Prostate gland (tissue), 2 donors: ENCODE results near the gene SLC38A8. TPM values are rescaled to one million over a fixed set of nuclear protein-coding genes. Genes with fewer than 3 reads are reported as not detected.

Experiments
- DNase-seq: peaks from one replicate; pipeline ENCODE4 v3.0.0-alpha.2; 2019; ENCODE audit warnings: low spot score
- H3K27ac ChIP-seq, 2 donors: fragments of 200-600 bp; sonication (generic); 2 replicates each; pipeline ENCODE4 v1.5.1; 2017 to 2019
- H3K27me3 ChIP-seq: fragments of 200-600 bp; sonication (generic); replicated peaks from 2 replicates; pipeline ENCODE4 v1.5.1; 2019; ENCODE audit not compliant: insufficient read depth
- H3K36me3 ChIP-seq, 2 donors: fragments of 200-600 bp; sonication (generic); 1 replicate in 1 of 2; 2 replicates in 1 of 2; pipeline versions ENCODE4 v1.5.1 to v1.8.1; 2017 to 2019
- H3K4me1 ChIP-seq: fragments of 200-600 bp; sonication (generic); replicated peaks from 2 replicates; pipeline ENCODE4 v1.5.1; 2019
- H3K4me3 ChIP-seq, 2 donors: fragments of 200-600 bp; sonication (generic); 2 replicates each; pipeline ENCODE4 v1.5.1; 2017 to 2019
- H3K9me3 ChIP-seq: fragments of 200-600 bp; sonication (generic); 2 replicates; pipeline ENCODE4 v1.5.1; 2017
- CTCF ChIP-seq, 4 experiments: fragments of 200-600 bp in 2 of 4; fragments of 450-650 bp in 2 of 4; sonication (generic) in 2 of 4; IDR thresholded peaks; 1 replicate in 3 of 4; 2 replicates in 1 of 4; pipeline ENCODE4 v1.5.1; 2016 to 2019; ENCODE audit warnings: antibody characterized with exemption in 4 of 4, mild to moderate bottlenecking in 2 of 4, moderate library complexity in 2 of 4
- POLR2A ChIP-seq: fragments of 450-650 bp; IDR thresholded peaks from one replicate; pipeline ENCODE4 v1.6.1; 2016; ENCODE audit warnings: antibody characterized with exemption, mild to moderate bottlenecking
- POLR2AphosphoS5 ChIP-seq: sonication (generic); formaldehyde crosslinking; IDR thresholded peaks from one replicate; pipeline ENCODE4 v1.6.1; 2017; ENCODE audit warnings: antibody characterized with exemption
- WGBS: methylation state at CpG from one replicate; pipeline ENCODE4 v1.1.5; 2018; 5-methylcytosine and 5-hydroxymethylcytosine counted together
- intact Hi-C: fragments of 100-400 bp; cut with DNase I; formaldehyde crosslinking; loops from one replicate; pipeline ENCODE4 v1.14.2; 2022
- total RNA-seq, 2 donors: library from RNA; depleted of rRNA; stranded (reverse); fragments of >200 nt; gene quantifications; one replicate each; pipeline ENCODE4 v1.1.0, GENCODE V29; 2016

Gene SLC38A8
- total RNA-seq, 2 donors from 2014 or later: not detected

GRCh38 chr16:83973581-83974385, 68.8 kb downstream of the SLC38A8 start:
- no peaks in the 10 kb centered on the region for H3K27me3 ChIP-seq
- intact Hi-C loops: no loop called here
- H3K4me3 ChIP-seq: no peak overlapping the region
- no peaks in the 10 kb centered on the region for H3K4me1 ChIP-seq
- DNase-seq: no peak
- H3K36me3 ChIP-seq: no peaks in the 10 kb centered on the region
- TF ChIP-seq POLR2A (no peak), CTCF (IDR thresholded peaks at IDR 0.05) (no peak), POLR2AphosphoS5 (no peak)
- 88% methylated on average over 22 of the region's 22 CpGs for WGBS
- H3K27ac ChIP-seq: no peak overlapping the region
- H3K9me3 ChIP-seq: no peaks in the 10 kb centered on the region

GRCh38 chr16:83973077-83973476, 69.5 kb downstream of the SLC38A8 start:
- Histone ChIP-seq H3K27ac (no peak overlapping the region), H3K4me3 (no peak overlapping the region), H3K36me3 (no peaks in the 10 kb centered on the region), H3K9me3 (no peaks in the 10 kb centered on the region), H3K4me1 (no peaks in the 10 kb centered on the region), H3K27me3 (no peaks in the 10 kb centered on the region)
- intact Hi-C loops: no loop called here
- DNase-seq: no peak
- 83% methylated on average over 10 of the region's 10 CpGs for WGBS
- no peak for TF ChIP-seq CTCF (IDR thresholded peaks at IDR 0.05)
- no peak for TF ChIP-seq POLR2AphosphoS5
- TF ChIP-seq POLR2A: no peak

GRCh38 chr16:83972256-83973008, 70.2 kb downstream of the SLC38A8 start:
- Histone ChIP-seq H3K4me1 (no peaks in the 10 kb centered on the region), H3K27me3 (no peaks in the 10 kb centered on the region), H3K27ac (no peak overlapping the region), H3K4me3 (no peak overlapping the region), H3K9me3 (no peaks in the 10 kb centered on the region), H3K36me3 (no peaks in the 10 kb centered on the region)
- WGBS: 87% methylated on average over 19 of the region's 19 CpGs
- no peak for DNase-seq
- TF ChIP-seq CTCF (IDR thresholded peaks at IDR 0.05) (no peak), POLR2A (no peak), POLR2AphosphoS5 (no peak)
- intact Hi-C loops: no loop called here

GRCh38 chr16:83971165-83972130, 71.1 kb downstream of the SLC38A8 start:
- no peaks in the 10 kb centered on the region for H3K27me3 ChIP-seq
- H3K36me3 ChIP-seq: no peaks in the 10 kb centered on the region
- intact Hi-C loops: no loop called here
- no peaks in the 10 kb centered on the region for H3K4me1 ChIP-seq
- WGBS: 71% methylated on average over 21 of the region's 27 CpGs
- TF ChIP-seq POLR2A (no peak), CTCF (IDR thresholded peaks at IDR 0.05) (no peak), POLR2AphosphoS5 (no peak)
- no peak overlapping the region for H3K4me3 ChIP-seq
- DNase-seq: no peak
- no peak overlapping the region for H3K27ac ChIP-seq
- no peaks in the 10 kb centered on the region for H3K9me3 ChIP-seq
